ENCODE results near the gene PLTP.
"Not testable (repeated sequence)": the region's sequence is repeated elsewhere in the genome, so short reads cannot be mapped to it uniquely, and the experiment has no call there.

Gene PLTP

DNA sequence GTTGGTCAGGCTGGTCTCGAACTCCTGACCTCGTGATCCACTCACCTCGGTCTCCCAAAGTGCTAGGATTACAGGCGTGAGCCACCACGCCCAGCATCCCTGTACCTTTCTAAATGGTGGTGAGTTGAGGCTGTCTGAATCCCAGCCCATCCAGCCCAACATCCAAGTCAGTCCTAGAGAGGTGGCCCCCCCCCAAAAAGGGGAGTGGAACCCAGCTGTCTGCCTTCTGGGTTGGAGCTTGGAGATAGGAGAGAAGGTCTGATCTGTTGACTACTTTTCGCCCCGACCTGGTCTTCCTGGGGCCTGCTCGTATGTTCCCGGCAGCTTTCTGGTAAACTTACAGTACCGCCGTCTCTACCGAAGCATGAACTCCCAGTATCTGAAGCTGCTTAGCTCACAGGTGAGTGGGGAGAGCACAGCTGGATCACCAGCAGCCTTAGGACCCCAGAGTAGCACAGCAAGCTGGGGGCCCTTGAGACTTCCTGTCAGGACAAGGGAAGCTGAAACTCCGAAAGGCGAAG lies 15.3 kb downstream of the PLTP start:
- DNase-seq, result no peak

- no peak for DNase-seq
These were observed 17.2 kb downstream of the PLTP start for GRCh38 chr20:45894797-45895196.

DNA sequence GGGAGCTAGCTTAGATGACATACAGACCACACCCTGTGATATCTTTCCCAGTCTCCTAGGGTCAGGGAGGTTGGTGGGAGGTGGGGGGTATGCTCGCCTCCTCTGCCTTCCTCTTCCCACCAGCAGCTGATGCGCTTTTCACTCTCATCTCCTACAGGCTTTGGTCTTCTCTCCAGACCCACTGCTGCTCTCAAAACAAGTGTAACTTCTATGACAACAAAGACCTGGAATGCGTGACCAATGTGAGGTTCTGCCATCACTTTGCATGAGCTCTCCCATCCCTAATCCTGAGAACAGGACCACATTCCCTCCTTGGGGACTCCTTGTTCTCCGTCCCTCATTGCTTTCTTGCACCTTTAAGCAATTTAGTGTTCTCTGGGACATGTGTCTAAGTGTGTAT lies 18.1 kb downstream of the PLTP start:
- DNase-seq, result no peak

- DNase-seq, result no peak
These were observed 19.0 kb downstream of the PLTP start for GRCh38 chr20:45892828-45893500.

- no peak for DNase-seq
These were observed 19.7 kb downstream of the PLTP start for GRCh38 chr20:45892049-45892825.

GRCh38 chr20:45890985-45891983 lies 20.7 kb downstream of the PLTP start, which contains the start of the genes CTSA and NEURL2:
Gene CTSA (plus strand): TSS chr20:45891335. CDS start chr20:45891569, 234 bp downstream.
Gene NEURL2 (minus strand): TSS chr20:45891208. CDS start chr20:45890991, 217 bp downstream.
- peak; percentile 81 to 87 for DNase-seq

GRCh38 chr20:45890077-45890984 lies 21.6 kb downstream of the PLTP start:
- DNase-seq, result peak in 1 of 2 experiments; percentile 35

- no peak for DNase-seq
These were observed 23.3 kb downstream of the PLTP start for GRCh38 chr20:45888681-45889080.

DNA sequence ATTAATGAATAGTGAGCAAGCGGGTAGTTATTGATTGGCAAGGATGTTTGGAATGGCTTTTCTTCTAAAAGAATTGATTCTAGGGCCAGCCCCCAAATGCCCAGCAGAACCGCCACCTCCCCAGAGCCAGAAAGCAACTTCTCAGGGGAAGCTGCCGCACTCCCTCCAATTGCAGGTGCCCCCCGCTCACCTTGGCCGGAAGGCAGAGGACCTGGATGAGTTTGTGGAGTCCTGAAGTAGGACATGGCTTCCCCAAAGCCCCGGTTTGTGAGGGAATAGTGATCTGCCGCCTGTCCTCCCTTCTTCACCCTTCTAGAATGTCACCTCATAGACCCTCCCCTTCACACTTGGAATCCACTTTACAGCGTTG lies 24.6 kb downstream of the PLTP start, which contains the start of gene SPATA25:
Gene SPATA25, minus strand, starts transcription at position 277 of the 370 bp plus-strand sequence. Its CDS starts 32 bp downstream, at position 245.
- no peak for DNase-seq

GRCh38 chr20:45886590-45887345 lies 25.2 kb downstream of the PLTP start:
- DNase-seq, result no peak

DNA sequence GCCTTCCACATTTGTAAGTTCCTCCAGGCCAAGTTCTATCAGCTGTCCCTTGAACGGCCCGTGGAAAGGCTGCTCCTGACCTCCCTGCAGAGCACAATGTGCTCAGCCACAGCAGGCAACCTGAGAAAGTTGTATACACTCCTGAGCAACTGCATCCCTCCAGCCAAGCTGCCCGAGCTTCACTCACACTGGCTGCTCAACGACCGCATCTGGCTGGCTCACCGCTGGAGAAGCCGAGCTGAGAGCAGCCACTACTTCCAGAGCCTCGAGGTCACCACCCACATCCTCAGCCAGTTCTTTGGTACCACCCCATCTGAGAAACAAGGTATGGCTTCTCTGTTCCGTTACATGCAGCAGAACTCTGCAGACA lies 28.9 kb downstream of the PLTP start:
- no peak for DNase-seq

- DNase-seq, result no peak
These were observed 29.4 kb downstream of the PLTP start for GRCh38 chr20:45882469-45883099.

DNA sequence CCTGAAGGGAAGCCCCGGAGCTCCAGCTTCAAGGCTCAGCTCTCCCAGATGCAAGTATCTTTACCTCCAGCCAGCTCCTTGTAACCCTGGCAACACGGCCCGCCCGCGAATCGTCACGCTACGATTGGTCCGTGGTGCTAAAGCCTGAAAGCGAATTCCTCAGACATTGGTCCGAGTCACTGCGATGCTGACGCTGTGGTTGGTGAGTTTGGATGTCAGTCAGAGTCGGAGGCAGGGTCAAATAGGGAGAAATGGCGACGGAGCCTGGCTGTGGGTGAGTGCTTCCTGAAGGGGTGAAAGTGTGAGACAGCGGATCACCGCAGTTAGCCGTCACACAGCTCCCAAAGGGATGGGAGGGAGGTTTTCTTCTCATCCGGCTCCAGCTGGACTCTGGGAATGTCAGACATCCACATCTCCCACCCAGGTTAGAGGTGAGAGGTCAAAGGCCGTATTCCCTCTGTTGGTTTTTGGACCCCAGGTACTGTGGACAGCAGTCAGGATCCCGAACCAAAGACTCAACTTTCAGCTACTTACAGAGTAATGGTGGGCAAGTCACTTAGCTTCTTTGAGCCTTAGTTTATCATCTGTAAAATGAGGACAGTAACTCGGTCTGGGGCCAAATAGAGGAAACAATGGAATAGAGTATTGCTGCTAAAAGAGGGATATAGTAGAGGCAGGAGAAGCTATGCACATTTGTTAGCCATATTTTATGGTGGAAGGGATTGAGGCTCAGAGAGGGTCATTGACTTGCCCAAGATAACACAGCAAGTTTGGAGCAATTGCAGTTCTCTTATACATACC lies 30.8 kb downstream of the PLTP start, which contains the start of gene ZSWIM1:
Gene ZSWIM1, plus strand, starts transcription at position 240 of the 801 bp plus-strand sequence. CDS start 1,366 bp downstream, outside the sequence.
- DNase-seq, result peak; percentile 99

DNA sequence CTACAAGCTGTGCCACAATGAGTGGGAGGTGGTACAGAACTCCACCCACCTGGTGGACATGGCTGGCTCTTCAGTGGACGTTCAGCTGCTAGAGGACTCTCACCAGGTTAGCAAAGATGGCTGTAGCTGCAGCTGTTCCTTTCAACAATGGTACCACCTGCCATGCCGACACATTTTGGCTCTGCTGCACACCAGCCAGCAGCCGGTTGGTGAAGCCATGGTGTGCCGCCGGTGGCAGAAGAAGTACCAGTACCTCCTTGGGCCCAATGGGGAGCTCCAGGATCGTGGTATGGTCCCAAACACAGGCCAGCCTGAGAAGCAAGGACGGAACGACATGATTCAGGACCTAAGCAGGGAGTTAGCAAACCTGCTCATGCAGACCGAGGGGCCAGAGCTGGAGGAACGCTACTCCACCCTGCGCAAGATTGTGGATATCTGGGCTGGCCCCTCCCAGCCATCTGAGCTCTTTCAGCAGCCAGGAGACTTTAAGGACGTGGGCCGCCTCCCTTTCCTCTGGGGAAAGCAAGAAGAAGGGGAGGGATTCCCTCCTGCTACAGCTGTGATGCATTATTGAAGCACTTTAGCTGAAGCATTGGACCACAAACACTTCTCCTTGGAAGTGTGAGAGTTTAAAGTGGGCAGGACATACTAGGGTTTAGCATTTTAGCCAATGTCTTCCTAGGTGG lies 33.7 kb downstream of the PLTP start:
- DNase-seq, result no peak

GRCh38 chr20:45874576-45874975 lies 37.4 kb downstream of the PLTP start:
- no peak for DNase-seq

DNA sequence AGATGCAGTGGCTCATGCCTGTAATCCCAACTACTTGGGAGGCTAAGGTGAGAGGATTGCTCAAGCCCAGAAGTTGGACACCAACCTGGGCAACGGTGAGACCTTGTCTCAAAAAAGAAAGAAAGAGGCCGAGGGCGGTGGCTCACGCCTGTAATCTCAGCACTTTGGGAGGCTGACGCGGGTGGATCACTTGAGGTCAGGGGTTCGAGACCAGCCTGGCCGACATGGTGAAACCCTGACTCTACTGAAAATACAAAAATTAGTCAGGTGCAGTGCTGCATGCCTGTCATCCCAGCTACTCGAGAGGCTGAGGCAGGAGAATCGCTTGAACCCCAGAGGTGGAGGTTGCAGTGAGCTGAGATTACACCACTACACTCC lies 37.9 kb downstream of the PLTP start:
- not testable (repeated sequence) for DNase-seq

DNA sequence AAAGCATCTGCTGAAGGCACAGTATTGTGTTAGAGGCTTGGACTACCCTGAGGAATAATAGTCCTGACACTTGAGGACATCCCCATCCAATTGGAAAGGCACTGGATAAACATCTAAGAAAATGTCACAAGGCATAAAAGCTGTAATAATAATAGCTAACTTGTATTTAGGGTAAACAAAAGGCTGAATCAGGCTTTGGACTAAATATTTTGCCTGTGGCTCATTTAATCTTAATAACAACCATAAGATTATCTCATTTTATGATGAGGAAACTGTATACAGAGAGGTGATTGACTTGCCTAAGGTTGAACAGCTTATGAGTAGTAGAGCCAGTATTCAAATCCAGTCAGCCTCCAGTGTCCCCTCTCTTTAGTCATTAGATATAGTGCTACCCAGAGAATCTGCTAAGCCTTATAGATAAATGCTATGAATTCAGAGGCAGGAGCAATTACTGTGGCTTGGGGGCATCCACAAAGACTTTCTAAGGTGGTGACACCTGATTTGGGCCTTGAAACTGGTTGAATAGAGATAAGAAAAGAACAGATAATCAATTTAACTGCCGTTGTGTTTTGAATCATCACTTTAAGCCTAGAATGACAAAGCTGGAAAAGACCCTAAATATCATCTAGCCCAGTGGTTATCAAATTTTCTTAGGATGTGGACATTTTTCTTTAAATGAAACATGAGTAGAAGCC lies 38.4 kb downstream of the PLTP start:
- DNase-seq, result no peak

DNA sequence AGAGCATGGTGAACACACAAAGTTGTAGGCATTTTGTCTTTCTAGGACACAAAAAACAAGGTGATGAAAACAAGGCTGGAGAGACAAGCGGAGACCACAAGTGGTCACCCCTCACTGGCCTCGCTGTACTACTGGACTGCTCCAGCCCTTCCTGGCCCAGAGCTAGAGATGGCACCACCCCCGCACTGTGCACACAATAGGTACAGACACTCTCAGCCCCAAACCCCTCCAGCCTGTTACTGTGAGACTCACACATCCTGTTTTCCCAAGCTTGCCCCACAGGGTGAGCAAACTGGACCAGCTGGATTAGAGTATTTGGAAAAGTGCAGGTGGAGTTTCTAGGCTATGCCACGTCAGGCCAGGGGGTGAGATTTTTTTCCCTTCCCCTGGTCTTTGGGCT lies 39.3 kb downstream of the PLTP start:
- no peak for DNase-seq
